ENCODE data around the gene ZNF774. TPM values are rescaled to one million over a fixed set of nuclear protein-coding genes. Genes with fewer than 3 reads are reported as not detected.

ZNF774 gene
- total RNA-seq, 1 donor from 2014 or later: 6.2 TPM

DNA sequence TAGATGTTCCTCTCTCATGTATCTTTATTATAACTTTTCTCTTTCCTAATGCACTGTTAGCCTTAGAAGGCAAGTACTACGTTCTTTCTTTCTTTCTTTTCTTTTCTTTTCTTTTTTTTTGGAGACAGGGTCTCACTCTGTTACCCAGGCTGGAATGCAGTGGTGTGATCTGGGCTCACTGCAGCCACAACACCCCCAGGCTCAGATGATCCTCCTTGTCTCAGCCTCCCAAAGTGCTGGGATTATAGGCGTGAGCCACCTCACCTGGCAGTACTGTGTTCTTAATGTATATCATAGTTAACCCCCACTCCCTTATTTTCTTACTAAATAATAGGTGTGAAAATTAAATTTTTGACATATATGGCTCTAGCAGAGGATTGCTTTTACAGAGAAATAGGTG is 59.1 kb downstream of the ZNF774 start:
- DNase-seq (ENCODE audit: low read depth, low spot score): no peak
- H3K9me3 Mint-ChIP-seq: peaks cover 2% of the 10 kb centered on the region
- H3K4me1 Mint-ChIP-seq: peaks cover 24% of the 10 kb centered on the region
- TF ChIP-seq, protein P1, sequence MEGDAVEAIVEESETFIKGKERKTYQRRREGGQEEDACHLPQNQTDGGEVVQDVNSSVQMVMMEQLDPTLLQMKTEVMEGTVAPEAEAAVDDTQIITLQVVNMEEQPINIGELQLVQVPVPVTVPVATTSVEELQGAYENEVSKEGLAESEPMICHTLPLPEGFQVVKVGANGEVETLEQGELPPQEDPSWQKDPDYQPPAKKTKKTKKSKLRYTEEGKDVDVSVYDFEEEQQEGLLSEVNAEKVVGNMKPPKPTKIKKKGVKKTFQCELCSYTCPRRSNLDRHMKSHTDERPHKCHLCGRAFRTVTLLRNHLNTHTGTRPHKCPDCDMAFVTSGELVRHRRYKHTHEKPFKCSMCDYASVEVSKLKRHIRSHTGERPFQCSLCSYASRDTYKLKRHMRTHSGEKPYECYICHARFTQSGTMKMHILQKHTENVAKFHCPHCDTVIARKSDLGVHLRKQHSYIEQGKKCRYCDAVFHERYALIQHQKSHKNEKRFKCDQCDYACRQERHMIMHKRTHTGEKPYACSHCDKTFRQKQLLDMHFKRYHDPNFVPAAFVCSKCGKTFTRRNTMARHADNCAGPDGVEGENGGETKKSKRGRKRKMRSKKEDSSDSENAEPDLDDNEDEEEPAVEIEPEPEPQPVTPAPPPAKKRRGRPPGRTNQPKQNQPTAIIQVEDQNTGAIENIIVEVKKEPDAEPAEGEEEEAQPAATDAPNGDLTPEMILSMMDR (conservative IDR thresholded peaks at IDR 0.05): no peak
- H3K36me3 Mint-ChIP-seq (ENCODE audit: low read depth): peaks cover 6% of the 10 kb centered on the region
- H3K27me3 Mint-ChIP-seq (ENCODE audit: low read depth): no peaks in the 10 kb centered on the region
- H3K27ac Mint-ChIP-seq (ENCODE audit: unreplicated experiment): no peak overlapping the region
- no peak overlapping the region for H3K4me3 Mint-ChIP-seq

Other genes starting within 250 kb of the ZNF774 start
- gene IDH2, start 249.8 kb upstream of the ZNF774 start, total RNA-seq: 214 and 218 TPM in 2 replicates
- gene SEMA4B, start 151.0 kb upstream of the ZNF774 start, total RNA-seq: 24.0 and 26.3 TPM in 2 replicates
- gene CIB1, start 118.3 kb upstream of the ZNF774 start, total RNA-seq: 23.1 and 24.5 TPM in 2 replicates
- 5.8 and 7.0 TPM in 2 replicates for gene GDPGP1, start 118.1 kb upstream of the ZNF774 start, total RNA-seq
- 0.19 TPM in 1 of 2 replicates, not detected in the other for gene TTLL13, start 102.7 kb upstream of the ZNF774 start, total RNA-seq
- 126 and 132 TPM in 2 replicates for gene NGRN, start 86.6 kb upstream of the ZNF774 start, total RNA-seq
- 46.1 and 49.2 TPM in 2 replicates for gene IQGAP1, start 36.0 kb downstream of the ZNF774 start, total RNA-seq
- gene CRTC3, start 177.6 kb downstream of the ZNF774 start, total RNA-seq: 32.5 and 33.3 TPM in 2 replicates

All from neural crest cell (in vitro differentiated cells).